NCI-H446 (cell line): ENCODE measurements around the gene TAS2R1.
"Not testable (repeated sequence)": the region's sequence is repeated elsewhere in the genome, so short reads cannot be mapped to it uniquely, and the experiment has no call there.

Source experiments
- DNase-seq, 2 experiments: peaks; one replicate each; lab custom pipeline; 2025; lab: John Stamatoyannopoulos, UW

The TAS2R1 gene

DNA sequence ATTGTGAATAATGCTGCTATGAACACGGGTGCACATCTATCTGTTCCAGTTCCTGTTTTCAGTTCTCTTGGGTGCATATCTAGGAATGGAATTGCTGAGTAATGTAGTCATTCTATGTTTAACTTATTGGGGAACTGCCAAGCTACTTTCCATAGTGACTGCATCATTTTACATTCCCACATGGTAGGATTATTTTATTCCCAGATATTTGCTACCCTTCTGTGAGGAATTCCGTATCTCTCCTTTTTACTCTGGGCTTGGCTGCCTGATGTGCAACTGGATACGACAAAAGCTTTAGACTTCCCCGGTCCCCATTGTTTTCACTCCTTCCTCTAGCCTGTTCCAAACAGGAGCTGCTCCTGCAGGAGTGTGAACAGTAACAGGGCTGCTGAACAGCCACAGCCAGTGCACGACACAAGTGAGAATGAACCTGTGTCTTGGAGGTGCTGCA lies 7.2 kb downstream of the TAS2R1 start:
- DNase-seq = no peak

DNA sequence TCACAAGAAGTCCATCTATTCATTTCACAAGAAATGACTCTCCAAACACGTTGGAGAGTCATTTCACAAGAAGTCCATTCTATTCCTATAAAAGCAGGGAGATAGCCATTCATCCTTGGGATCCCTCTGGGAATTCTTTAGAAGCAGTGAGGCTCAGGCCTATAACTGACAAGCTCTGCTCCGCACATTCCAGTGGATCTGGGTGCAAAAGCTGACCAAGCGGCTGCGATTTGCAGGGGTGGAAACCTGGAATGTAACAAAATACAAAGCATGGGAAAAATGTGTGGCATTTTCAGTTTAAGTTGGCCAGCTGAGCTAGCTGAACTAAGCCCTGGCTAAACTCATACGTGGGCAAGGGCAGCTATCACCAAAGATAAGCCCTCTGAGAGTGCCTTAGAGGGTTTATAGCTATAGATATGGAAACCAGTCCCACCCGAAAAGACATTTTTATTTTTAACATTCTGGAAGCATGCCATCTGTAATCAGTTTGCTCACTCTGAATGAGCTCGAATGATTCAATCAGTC lies 8.7 kb downstream of the TAS2R1 start:
- DNase-seq = no peak

DNA sequence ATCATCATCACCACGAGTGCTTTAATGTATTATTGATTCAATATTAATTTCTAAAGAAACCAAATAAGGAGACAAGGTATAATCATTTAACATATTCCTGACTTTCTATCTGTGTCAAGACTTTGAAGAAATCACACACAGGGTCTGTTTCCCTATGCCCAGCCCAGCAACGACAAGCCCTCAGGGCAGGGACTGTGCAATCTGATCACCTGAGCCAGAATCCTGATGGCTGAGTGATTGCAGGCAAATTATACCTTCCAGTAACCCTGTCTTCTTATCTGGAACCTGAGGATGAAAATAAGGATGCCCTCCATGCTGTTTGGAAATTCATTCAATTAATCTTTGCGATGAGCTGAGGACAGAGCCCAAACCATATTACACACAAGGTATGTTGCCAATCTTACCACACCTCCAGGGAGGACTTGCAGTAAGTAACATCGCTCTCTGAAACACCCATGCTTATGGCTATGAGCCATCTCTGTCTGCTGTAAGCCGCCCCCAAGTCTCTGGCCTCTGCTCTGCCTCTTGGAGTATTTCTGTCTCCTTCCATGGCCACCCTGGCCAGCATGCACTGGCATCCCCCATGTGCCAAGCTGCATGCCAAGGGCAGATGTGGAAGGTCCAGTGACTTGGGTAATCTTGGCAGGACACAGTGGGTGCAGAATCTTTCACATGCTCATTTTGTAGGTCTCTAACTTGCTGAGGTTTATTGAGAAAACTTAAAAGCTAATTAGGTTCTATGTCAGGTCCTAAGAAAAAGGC lies 10.6 kb downstream of the TAS2R1 start:
- DNase-seq = no peak

DNA sequence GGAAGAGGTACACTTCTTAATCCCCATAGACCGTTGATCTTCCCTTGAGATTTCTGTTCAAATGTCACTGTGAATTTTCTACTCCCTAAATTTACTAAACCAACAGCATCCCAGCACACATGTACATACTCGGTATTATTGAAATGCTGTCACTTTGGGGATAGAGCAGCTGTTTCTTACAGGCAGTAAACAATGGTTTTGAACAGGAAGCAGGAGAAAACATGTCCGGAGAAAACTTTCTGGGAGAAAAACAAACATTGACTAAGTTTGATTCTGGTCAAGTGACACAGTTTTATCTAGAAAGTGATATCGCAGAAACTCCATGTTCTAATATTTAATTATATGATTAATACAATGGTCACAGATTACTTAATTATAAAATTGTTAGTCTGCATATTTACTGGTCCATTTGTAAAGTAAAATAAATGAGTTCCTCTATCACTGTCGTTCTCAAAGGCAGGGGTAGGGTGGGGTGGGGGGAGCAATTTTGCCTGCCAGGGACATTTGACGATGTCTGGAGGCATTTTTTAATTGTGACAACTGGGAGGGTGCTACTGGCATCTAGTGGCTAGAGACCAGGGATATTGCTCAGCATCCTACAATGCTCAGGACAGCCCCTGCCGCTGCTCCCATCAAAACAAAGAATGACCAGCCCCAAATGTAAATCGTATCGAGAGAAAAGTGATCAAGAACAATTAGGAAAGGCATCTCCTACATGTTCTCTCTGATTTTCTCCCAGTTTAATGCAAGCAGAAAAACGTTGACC lies 12.2 kb downstream of the TAS2R1 start:
- no peak for DNase-seq

DNA sequence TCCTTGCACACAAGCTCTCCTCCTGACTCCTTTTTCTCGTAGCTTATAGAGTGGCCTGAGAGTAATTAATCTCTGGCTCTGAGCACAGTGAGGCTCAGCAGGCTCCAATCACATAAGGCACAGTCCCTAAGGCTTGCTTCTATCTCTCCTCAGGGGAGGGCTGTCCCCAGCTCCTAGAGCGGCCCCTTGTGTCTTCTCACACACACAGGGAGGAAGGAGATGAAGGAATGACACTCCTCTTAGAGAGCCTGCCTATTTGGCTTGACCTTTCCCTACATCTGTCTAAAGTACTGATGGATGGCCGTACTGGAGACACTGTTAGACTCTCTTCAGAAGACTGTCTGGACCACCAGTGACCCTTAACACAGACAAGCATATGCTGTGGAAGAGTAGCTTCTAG lies 12.9 kb downstream of the TAS2R1 start:
- DNase-seq = no peak

DNA sequence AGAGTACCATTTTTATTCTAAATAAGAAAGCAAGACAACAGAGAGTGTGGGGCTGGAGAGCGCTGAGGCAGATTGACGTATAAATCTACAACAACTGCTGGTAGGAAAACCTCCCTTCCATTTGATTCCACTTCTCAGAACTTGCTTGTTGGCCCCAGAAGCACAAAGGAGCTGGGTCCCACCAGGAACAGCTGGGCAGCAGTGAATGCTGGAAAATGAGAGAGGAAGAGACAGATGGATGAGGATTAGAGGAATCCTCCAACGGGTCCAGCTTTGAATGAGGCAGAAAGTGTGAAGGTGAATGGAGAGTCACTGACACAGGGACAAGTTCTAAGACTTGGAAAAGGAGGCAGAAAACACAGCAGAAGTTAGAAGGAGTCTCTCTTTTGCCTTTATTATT lies 14.8 kb downstream of the TAS2R1 start:
- DNase-seq = no peak

DNA sequence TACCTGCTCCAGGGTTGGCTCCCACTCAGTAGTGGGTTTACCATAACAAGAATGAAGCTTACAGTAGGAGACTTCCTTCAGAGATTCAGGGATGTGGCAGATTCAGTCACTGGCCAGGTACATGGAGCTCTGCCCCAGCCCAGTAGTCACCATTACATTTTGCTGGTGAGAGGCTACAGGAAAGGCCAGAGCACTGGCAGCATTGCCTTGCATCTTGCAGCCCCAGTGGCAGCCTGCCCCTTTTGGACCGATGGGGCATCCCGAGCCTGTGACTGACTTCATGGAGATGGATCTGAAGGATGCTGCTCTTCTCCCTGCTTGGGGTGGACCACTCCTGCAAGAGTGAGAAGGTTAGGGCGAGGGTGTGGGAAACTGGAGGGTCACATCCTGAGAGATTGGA lies 16.8 kb downstream of the TAS2R1 start:
- DNase-seq = no peak

DNA sequence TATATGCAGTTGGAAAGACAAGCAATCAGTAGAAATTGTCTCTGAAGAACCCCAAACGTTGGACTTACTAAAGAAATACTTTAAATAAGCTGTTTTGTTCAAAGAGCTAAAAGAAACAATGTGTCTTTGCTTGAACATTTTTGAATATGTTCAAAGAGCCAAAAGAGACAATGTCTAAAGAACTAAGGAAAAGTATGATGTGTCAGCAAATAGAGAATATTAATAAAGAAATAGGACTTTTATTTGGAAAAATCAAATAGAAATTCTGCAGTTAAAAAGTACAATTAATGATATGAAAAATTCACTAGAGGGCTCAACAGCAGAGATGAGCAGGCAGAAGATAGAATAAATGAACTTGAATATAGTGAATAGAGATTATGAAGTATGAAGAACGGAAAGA lies 19.2 kb downstream of the TAS2R1 start:
- no peak for DNase-seq

DNA sequence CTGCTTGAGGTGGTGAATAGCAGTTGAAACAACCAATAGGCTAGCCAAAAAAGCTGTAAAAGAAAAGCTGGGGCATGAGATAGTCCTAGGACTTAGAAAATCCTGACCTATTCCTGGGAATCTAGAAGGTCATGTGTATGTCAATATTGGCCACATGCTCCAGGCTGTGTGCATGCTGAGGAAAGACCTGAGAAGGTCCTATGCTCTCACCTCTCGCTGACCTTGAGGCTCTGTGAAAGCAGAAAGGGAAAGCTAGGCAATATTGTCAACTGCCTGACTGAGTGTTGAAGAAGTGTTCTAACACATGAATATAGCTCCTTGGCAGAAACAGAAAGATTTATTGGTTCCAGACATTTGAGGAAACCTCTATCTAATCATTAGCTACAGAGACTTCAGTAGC lies 19.8 kb downstream of the TAS2R1 start:
- no peak for DNase-seq

DNA sequence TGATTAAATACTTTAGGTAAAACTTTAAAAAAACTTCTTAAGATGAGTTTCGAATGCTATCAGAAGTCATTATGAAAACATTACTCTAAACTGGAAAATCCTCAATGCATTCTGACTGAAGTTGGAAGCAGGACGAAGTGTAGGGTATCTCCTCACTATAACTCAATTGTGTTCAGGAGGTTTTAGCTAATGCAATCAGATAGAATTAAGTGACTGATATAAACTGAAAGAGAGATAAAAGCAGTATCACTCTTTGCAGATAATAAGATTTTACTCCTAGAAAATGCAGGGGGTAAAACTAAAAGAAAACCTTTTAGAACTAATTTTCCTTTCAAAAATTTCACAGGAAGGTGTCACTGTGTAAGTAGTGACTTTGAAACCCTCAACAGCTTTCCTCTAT lies 22.1 kb downstream of the TAS2R1 start:
- no peak for DNase-seq

DNA sequence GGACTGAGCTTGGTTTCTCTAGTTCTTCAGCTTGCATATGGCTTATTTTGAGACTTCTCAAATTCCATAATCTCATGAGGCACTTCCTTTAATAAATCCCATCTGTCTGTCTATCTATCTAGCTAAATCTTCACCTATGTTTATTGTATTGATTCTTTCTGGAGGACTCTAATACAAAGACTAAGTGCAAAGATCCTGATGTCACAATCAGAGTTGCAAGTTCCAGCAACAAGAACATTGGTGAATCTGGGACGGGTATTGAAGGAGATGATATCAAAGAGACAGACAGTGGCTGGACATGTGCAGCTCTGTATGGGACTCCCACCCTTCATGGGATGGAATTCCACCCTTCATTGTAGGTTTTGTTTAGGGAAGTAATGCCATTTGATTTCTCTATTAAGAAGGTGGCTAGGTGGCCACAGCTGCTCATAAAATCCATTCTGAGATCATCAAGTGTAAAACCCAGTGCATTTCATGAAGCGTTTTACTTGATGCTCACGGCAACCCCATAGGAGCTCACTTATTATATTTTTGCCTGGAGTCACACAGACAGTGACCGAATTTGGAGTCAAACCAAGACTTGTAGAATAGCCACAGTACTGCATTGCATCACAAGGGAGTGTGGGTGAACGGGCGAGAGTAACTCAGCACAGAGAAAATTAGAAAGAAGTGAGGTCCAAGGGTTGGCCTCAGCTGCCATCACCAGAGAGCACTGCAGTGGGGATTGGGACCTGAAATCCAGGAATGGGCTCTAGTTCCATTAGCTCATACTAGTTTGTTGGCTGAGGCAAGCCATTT lies 24.9 kb downstream of the TAS2R1 start:
- DNase-seq = no peak

DNA sequence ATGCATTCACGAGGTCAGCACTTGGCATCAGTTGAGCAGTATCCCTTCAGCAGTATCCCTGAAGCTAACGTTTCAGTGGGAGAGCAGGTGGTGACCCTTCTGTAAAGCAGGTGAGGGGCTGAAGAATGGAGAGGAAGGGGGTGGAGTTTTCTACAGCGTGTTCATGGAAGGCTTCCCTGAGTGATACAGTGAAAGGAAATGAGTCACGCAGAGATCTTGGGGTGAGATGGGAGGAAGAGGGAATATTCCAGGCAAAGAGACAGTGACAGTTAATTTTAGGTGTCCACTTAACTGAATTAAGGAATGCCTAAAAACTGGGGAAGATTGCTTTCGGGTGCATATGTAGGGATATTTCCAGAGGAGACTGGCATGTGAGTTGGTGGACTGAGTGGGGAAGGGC lies 25.7 kb downstream of the TAS2R1 start:
- DNase-seq = no peak

DNA sequence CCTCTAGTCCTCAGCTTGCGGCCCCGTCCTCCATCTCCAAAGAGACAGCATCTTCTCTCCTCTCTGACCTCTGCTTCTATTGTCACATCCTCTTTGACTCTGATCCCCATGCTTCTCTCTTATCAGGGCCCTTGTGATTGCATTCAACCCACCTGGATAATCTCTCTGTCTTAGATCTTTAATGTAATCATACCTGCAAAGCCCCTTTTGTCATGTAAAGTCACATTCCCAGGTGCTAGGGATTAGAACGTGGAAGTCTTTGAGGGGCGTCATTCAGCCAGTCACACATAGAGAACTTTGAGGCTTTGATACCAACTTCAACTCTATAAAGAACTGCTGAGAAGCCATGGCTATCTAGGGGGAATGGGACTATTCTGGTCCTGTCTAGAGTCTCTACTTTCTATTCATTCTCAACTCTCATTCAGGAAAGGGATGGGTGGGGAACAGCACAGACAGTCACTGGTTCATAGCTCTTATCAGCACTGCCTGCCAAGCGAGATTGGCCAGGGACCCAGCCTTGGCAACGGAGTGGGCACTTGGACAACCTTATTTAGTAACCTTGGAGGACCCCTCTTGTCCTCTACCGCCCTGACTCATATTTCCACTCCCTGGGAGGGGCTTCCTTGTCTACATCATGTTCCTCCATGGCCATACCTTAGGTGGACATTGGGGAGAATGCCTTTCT lies 29.0 kb downstream of the TAS2R1 start:
- no peak for DNase-seq

DNA sequence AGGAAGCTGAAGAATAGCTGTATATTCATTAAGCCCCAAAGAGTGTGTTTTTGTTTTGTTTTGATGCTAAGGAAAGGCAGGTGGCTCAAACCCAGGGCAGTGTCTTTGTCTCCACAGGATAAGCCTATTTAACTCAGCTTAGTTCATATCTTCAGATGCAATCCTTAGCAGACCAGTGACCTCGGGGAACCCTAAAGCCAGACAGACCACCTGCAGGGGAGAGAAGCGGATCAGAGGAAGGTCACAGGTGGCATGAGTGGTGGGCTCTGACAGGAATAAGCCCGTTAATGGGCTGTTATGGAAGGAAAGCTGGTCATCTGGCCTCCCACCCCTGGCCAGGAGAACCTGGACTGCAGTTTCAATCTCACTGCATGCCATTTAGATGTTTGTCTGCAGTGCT lies 30.8 kb downstream of the TAS2R1 start:
- DNase-seq = no peak

DNA sequence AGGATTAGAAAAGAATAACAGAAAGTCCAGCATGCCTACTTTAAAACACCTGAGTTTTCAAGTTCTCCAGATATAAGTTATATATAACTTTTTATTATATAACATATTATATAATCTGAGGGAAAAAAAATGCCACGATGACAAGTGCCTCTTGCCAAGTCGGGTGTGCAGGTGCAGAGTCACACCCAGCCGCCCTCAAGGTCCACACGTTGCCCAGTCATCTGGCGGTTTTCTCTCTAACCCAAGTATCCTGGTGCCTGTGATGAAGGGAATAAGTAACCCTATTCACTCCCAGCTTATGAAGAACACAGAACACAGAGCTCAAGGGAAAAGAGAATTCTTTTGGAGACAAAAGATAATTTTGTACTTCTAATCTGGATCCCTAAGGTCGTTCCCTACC lies 31.8 kb downstream of the TAS2R1 start:
- not testable (repeated sequence) for DNase-seq

DNA sequence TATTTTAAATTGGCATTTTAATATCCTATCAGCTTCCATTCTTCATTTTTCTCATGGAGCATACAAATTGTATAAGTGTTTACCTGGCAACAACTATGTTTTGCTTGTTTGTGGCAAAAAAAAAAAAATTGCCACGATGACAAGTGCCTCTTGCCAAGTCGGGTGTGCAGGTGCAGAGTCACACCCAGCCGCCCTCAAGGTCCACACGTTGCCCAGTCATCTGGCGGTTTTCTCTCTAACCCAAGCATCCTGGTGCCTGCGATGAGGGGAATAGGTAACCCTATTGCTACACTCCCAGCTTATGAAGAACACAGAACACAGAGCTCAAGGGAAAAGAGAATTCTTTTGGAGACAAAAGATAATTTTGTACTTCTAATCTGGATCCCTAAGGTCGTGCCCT lies 32.8 kb downstream of the TAS2R1 start:
- DNase-seq = not testable (repeated sequence)

DNA sequence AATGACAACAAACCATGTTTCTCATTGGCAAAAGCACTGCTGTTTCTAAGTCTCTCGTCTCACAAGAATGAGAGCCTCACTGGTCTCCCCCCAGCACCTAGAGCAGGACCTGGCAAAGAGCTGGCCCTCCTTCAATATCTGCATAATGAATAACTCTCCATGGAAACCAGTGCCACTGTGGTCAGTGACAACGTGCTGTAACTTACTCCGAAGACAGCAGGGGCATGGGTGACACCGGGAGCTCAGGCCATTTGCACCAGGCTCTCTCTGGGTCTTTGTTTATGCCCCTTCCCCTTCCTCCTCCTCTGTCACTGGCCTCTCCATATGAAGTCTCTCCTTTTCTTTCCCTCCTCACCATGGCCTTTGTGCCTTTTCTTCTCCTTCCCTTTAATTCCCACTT lies 33.3 kb downstream of the TAS2R1 start:
- DNase-seq = no peak

DNA sequence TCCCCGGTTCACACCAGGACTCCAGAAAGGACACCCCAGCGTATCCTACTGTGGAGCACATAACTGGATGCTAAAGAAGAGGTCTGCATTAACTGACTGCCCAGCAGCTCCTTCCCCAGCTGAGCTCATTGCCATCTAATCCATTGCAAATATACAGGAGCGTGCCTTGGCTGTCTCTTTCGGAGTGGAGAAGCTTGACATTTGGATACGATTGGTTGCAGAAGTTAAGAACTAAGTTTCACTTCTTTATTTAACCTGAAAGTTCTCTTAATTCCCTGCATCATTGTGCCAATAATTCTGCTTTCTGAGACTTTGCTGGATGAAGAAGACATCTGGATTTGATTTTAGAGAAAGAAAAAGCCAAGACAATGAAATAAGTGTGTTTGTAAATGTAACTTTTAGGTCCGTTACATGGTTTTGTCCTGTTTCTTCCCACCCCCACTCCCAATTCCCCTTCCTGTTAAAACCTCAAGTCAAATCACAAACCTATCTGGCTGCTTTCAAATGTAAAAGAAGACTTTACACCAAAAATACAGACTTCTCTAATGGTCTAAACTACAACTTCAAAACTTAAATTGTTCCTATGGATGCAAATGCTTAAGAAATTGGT lies 33.9 kb downstream of the TAS2R1 start:
- no peak for DNase-seq

DNA sequence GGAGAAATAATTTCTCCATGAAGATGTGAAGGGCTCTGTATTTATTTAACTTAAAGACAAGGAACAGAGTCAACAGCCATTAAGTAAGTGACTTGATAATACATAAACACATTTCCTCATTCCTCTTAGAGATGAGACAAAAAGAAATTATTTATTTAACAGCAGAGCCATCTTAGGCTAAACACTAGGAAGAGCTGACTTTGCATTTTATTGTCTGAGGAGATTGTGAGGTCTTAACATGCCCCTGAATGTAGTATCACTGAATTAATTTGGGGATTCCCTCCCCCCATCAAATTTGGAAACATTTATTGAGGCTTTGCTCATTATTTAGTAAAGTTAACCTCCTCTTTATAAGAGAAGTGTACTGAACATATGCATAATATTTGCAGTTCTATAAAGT lies 35.2 kb downstream of the TAS2R1 start:
- no peak for DNase-seq

DNA sequence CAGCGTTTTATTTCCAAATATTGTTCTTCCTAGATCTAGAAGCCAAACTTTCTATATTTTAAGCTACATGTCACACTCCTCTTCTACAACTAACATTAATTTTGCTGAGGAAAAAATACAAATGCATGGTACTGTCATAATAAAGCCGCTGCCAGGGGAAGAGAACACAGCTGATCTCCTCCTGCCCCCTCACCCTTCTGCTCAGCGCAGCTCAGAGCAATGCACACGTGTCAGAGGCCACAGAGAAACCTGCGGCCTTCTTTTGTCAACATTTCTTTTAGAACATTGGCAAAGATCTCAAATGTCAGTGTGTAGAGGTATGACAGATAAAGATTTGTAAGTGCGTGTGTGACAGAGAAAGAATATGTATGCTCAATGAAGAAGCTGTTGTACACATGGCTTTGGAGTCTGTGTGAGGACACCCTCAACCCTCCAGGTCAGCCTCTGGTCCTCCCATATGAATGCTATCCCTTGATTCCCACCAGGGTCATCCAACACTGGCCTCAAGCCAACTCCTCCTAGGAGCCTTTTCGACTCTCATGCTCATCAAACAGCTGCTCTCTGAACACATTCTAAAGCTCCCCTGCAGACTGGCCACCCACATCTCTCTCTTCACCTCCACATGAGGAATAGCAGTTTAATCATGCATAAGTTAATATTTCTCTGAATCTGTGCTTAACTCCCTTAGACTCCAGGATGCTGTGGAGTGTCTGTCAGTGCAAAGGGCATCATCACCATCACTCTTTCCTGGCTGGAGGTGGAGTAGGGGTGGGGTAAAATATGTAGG lies 40.9 kb downstream of the TAS2R1 start:
- DNase-seq = no peak

DNA sequence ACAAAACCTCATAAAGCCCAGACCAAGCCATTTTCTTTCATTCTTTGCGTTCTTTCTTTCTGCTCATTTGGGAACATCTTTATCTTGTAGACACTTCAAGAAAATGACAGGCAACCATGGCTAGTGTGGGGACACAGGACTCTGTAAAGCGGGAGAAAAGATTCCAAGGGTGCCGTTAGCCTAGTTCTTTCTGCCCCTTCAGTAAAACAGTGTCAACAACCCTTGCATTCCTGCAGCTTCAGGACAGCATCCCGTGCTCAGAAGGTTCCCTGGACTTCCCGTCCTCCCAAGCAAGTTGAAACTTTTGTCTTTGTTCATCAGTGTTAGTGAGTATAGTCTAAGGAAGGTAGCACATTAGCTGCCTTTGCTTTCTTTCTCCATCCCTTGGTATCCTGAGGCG lies 41.9 kb downstream of the TAS2R1 start:
- DNase-seq = no peak
